ENCODE measurements around the gene AWAT1.
"Not testable (repeated sequence)": the region's sequence is repeated elsewhere in the genome, so short reads cannot be mapped to it uniquely, and the experiment has no call there.

AWAT1 gene

GRCh38 chrX:70234355-70234754 is at the start of gene AWAT1:
TSS of gene AWAT1 (plus strand) at chrX:70234655. CDS start at chrX:70234696, 41 bp downstream.
- H3K27ac ChIP-seq: no peak within 1 kb of the TSS
- TF ChIP-seq CTCF (IDR thresholded peaks at IDR 0.05): no peak
- DNase-seq (ENCODE audit: low spot score): no peak

GRCh38 chrX:70190225-70190624 is 44.2 kb upstream of the AWAT1 start:
- no peak for DNase-seq (ENCODE audit: low spot score)
- no peak overlapping the region for H3K27ac ChIP-seq
- no peak for TF ChIP-seq CTCF (IDR thresholded peaks at IDR 0.05)
- H3K4me3 ChIP-seq: no peak overlapping the region

More at GRCh38 chrX:70234355-70234754, at the start of gene AWAT1:
- no peak within 1 kb of the TSS for H3K4me3 ChIP-seq

GRCh38 chrX:70196961-70197720 is 37.3 kb upstream of the AWAT1 start:
- no peak for TF ChIP-seq CTCF (IDR thresholded peaks at IDR 0.05)
- no peak overlapping the region for H3K27ac ChIP-seq
- DNase-seq (ENCODE audit: low spot score): no peak
- no peak overlapping the region for H3K4me3 ChIP-seq

- DNase-seq (ENCODE audit: low spot score): no peak
- H3K4me3 ChIP-seq: no peak overlapping the region
- no peak for TF ChIP-seq CTCF (IDR thresholded peaks at IDR 0.05)
- H3K27ac ChIP-seq: no peak overlapping the region
Measured at GRCh38 chrX:70201732-70202131, 32.7 kb upstream of the AWAT1 start.

- no peak for TF ChIP-seq CTCF (IDR thresholded peaks at IDR 0.05)
- Histone ChIP-seq H3K27ac (no peak overlapping the region), H3K4me3 (no peak overlapping the region)
- no peak for DNase-seq (ENCODE audit: low spot score)
Measured at GRCh38 chrX:70208479-70208878, 26.0 kb upstream of the AWAT1 start.

GRCh38 chrX:70209570-70209969 is 24.9 kb upstream of the AWAT1 start:
- not testable (repeated sequence) for H3K27ac ChIP-seq; H3K4me3 ChIP-seq; DNase-seq (ENCODE audit: low spot score)

GRCh38 chrX:70219938-70220764 is 14.3 kb upstream of the AWAT1 start:
- peak overlapping the region in 1 of 2 donors; percentile 13 for H3K27ac ChIP-seq

More at GRCh38 chrX:70219938-70220764, 14.3 kb upstream of the AWAT1 start:
- no peak overlapping the region for H3K4me3 ChIP-seq
- no peak for DNase-seq (ENCODE audit: low spot score)
- TF ChIP-seq CTCF (IDR thresholded peaks at IDR 0.05): no peak

All from coronary artery (tissue), 2 donors.